ENCODE results near the gene PTPN14. TPM values are rescaled to one million over a fixed set of nuclear protein-coding genes. Genes with fewer than 3 reads are reported as not detected.
A peak's percentile ranks its signal among the peaks of the same experiment; 100 is the strongest.

PTPN14 gene
- total and polyA plus RNA-seq, 2 of the 4 experiments (the other 2 are of a cell fraction) = 21.5 to 31.7 TPM

DNA sequence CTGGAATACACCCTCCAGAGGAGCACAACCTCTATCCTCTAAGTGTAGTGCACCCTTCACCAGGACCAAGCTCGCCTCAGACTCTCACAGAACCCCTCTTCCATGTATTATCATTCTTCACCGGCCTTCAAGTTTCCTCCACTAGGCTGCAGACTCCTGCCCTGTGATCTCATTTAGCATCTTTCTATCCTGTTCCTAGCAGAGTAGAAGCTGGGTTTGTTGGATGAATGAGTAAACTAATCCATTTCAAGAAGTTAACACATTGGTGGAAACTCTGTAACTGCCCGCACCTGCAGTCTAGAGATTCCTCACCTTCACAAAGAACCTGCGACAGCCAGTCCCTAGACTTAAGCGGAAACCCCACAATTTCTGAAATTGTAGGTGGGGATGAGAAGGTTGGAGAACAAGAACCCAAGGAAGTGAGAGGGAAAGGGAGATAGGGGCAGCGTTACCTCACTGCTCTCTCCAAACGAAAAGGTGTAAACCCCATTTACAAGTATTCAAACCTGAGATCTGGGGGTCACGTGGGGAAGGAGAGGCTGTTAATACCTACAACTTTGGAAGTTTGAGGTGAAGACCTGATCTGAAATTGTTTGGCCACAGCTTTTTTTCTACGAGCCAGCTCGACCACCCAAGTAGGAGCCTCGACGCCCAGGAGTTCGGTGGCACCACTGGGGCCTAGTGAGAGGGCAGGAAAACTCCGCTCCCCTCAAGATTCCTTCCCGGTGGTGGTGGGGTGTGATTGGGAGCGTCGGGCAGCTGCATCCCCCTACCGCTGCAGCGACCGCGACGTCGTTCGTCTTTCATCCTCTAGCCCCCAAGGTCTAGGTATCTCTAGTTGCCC, 1.2 kb downstream of the PTPN14 start (continued):
- no peak for TF ChIP-seq BHLHE40 (IDR thresholded peaks at IDR 0.05; ENCODE audit: low read depth, low read length)
- TF ChIP-seq MAFK (IDR thresholded peaks at IDR 0.05; ENCODE audit: low read depth, low read length) = no peak
- peak; percentile 45 for TF ChIP-seq RAD21 (IDR thresholded peaks at IDR 0.05; ENCODE audit: low read length)

DNA sequence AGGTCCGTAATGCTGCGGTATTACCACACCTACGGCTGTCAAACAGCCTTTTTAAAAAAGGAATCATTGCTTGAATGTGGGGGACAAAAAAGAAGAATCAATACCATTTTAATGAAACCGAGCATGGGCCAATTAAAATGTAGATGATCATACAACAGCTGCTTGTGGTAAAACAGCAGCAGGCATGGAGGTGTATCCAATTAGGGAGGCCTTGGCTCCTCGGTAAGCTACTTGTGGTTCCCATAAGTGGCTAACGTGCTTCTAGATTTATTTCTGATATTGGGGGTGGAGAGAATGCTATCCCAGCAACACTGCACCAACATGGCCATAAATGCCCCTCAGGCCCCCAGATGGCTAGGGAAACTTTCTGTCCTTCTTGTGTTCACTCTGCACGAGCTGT, 1.8 kb downstream of the PTPN14 start:
- Histone ChIP-seq H3K4ac (ENCODE audit: low read depth, low read length) (peak overlapping the region; percentile 91), H3K23ac (ENCODE audit: low read depth, low read length) (peak overlapping the region; percentile 97; the same call in 1 of the 2 replicates), H3K79me1 (ENCODE audit: low read depth in 1 of 2, low read length in 2 of 2) (peaks cover 0 to 61% of the 10 kb centered on the region in 2 experiments; a peak in 3 of 4 replicates), H3K4me3 (ENCODE audit: insufficient read depth, low read depth, low read length) (peak overlapping the region; percentile 76), H3K4me1 (ENCODE audit: control insufficient read depth, insufficient read depth, low read length) (peaks cover 6% of the 10 kb centered on the region), H2BK5ac (ENCODE audit: low read depth, low read length, poor library complexity, severe bottlenecking) (peak overlapping the region; percentile 94), H4K20me1 (ENCODE audit: insufficient read depth, low read length) (peaks cover 61% of the 10 kb centered on the region), H3K36me3 (ENCODE audit: control insufficient read depth, insufficient read depth, low read length) (peaks cover 5% of the 10 kb centered on the region), H3K14ac (replicated peaks; ENCODE audit: low read depth, low read length) (peak overlapping the region; percentile 93), H4K5ac (ENCODE audit: low read depth, low read length) (no peak overlapping the region), H4K8ac (ENCODE audit: low read depth in 2 of 2, low read length in 2 of 2) (no peak overlapping the region), H3K27ac (ENCODE audit: insufficient read depth, low read length) (peak overlapping the region; percentile 96; the same call in 1 of the 2 replicates), H2BK20ac (ENCODE audit: low read depth, low read length) (no peak overlapping the region), H3K9ac (ENCODE audit: low read depth, low read length) (peak overlapping the region; percentile 93), H2AK9ac (replicated peaks; ENCODE audit: low read depth, low read length, poor library complexity) (no peak overlapping the region), H3K4me2 (ENCODE audit: low read depth, low read length) (peak overlapping the region; percentile 94), H2BK15ac (ENCODE audit: low read depth, low read length) (no peak overlapping the region), H3K9me3 (ENCODE audit: control insufficient read depth, insufficient read depth, low read length) (no peaks in the 10 kb centered on the region), H3K56ac (ENCODE audit: extremely low read depth, insufficient read depth, low read length) (no peak overlapping the region), H2BK120ac (ENCODE audit: low read depth, low read length) (0 out of 2 replicates have a peak overlapping the region, but pooled peaks have one; percentile 60), H2AFZ (replicated peaks; ENCODE audit: low read length, poor library complexity) (no peak overlapping the region), H2AK5ac (ENCODE audit: low read depth, low read length) (peak overlapping the region; percentile 71), H3K9me1 (ENCODE audit: insufficient read depth, low read length) (peaks cover 11% of the 10 kb centered on the region), H3K18ac (ENCODE audit: low read depth, low read length) (no peak overlapping the region), H3K27me3 (ENCODE audit: control insufficient read depth, insufficient read depth, low read length) (no peaks in the 10 kb centered on the region), H4K91ac (ENCODE audit: insufficient read depth, low read depth, low read length) (no peak overlapping the region)
- no peak for DNase-seq
- in situ Hi-C loops (cut with MboI; ENCODE audit: low sequenced_read_pairs) = no loop called here
- dilution Hi-C loops (cut with HindIII; ENCODE audit: low sequenced_read_pairs, unreplicated experiment) = no loop called here
- POLR2A ChIA-PET (ENCODE audit: unreplicated experiment) = no interaction called here
- intact Hi-C loops (cut with micrococcal nuclease) = loop anchor here (1.0 to 10.0 kb wide), 7 partner anchors 36 to 215 kb away; no protein-coding TSS in a partner anchor
- WGBS, 2 experiments (ENCODE audit: extremely low coverage in 2 of 2, insufficient read length in 1 of 2) = no CpG with 5 or more reads among the region's 7 CpGs
- CTCF ChIA-PET = interaction anchor here (0.5 to 1.8 kb wide), 5 partner anchors 10 to 288 kb away, joined by 3 to 5 read pairs (median 3); no protein-coding TSS in a partner anchor
- TF ChIP-seq MXI1 (IDR thresholded peaks at IDR 0.05; ENCODE audit: borderline replicate concordance, low read depth, low read length) (no peak), MAZ (IDR thresholded peaks at IDR 0.05; ENCODE audit: borderline replicate concordance, low read depth, low read length) (no peak), MAFK (IDR thresholded peaks at IDR 0.05; ENCODE audit: low read depth, low read length) (no peak), POLR2A (IDR thresholded peaks at IDR 0.05; ENCODE audit: low read depth, low read length) (no peak), FOS (IDR thresholded peaks at IDR 0.05; ENCODE audit: low read depth, low read length) (no peak)
- BruUV-seq (replicated peaks) = no TSS peak
- no peak for ATAC-seq (ENCODE audit: low read depth)

All from IMR-90 (cell line).